SH-SY5Y (cell line): ENCODE measurements around the gene BAX.

ENCODE experiments used
- GATA2 ChIP-seq: IDR thresholded peaks from 2 replicates; pipeline ENCODE4 v1.6.1; 2011; ENCODE audit warnings: mild to moderate bottlenecking, low read depth, low read length
- GATA3 ChIP-seq: IDR thresholded peaks from 2 replicates; pipeline ENCODE4 v1.6.1; 2011; ENCODE audit warnings: low read depth, mild to moderate bottlenecking, low read length, moderate library complexity

GRCh38 chr19:48968179-48968661, 13.5 kb downstream of the BAX start:
- no peak for TF ChIP-seq GATA2
- TF ChIP-seq GATA3: no peak
